ENCODE results near the gene PCP4L1. TPM values are rescaled to one million over a fixed set of nuclear protein-coding genes. Genes with fewer than 3 reads are reported as not detected.

Gene PCP4L1
- total RNA-seq, 1 experiment from 2014 or later = 0.83 TPM

DNA sequence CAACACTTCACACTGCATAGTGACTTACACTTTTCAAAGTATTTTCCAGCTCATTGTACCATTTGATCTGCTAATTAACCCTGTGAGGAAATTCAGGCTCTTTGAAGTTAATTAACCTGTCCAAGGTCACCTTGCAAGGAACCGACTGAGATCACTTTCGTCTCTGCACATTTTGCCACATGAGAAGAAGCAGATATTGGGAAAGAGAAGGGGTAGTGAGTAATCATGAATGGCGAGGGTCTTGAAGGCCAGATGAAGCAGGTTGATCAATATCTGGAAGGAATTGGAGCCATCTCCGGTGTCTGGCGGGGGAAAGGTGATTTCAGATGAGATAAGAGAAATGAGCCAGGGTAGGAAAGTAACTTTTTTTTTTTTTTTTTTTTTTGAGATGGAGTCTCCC lies 38.5 kb upstream of the PCP4L1 start:
- Histone ChIP-seq H2BK5ac (ENCODE audit: insufficient read length, low read length) (no peak overlapping the region), H2BK20ac (ENCODE audit: low read depth, low read length, poor library complexity, severe bottlenecking) (no peak overlapping the region), H2BK120ac (ENCODE audit: low read depth, low read length, poor library complexity, severe bottlenecking) (no peak overlapping the region), H3K27me3 (ENCODE audit: insufficient read depth, low read length) (no peaks in the 10 kb centered on the region), H3K4me2 (ENCODE audit: insufficient read depth, insufficient read length, low read length) (no peak overlapping the region), H4K8ac (replicated peaks; ENCODE audit: insufficient read length, low read depth, low read length) (no peak overlapping the region), H3K23ac (ENCODE audit: insufficient read length, low read depth, low read length) (no peak overlapping the region), H3K27ac (ENCODE audit: insufficient read length, low read depth, low read length) (no peak overlapping the region), H3K9me3 (ENCODE audit: control insufficient read depth, low read depth, low read length) (no peaks in the 10 kb centered on the region), H2BK15ac (ENCODE audit: low read depth, low read length) (no peak overlapping the region), H3K23me2 (ENCODE audit: insufficient read length, low read depth, low read length, poor library complexity, severe bottlenecking) (no peaks in the 10 kb centered on the region), H2BK12ac (ENCODE audit: insufficient read length, low read depth, low read length) (no peak overlapping the region), H4K20me1 (ENCODE audit: control insufficient read depth, insufficient read depth, insufficient read length) (no peaks in the 10 kb centered on the region), H3T11ph (ENCODE audit: low read length) (no peak overlapping the region), H4K5ac (ENCODE audit: insufficient read length, low read depth, low read length) (no peak overlapping the region), H3K56ac (ENCODE audit: insufficient read length, low read depth, low read length) (no peak overlapping the region), H3K79me1 (ENCODE audit: insufficient read depth, low read depth, low read length, poor library complexity, severe bottlenecking) (no peaks in the 10 kb centered on the region), H2AFZ (ENCODE audit: low read length) (no peak overlapping the region), H3K14ac (ENCODE audit: insufficient read depth, low read length) (no peak overlapping the region), H2AK5ac (ENCODE audit: insufficient read length, low read length) (no peak overlapping the region), H3K79me2 (ENCODE audit: insufficient read depth, low read length) (no peaks in the 10 kb centered on the region), H4K91ac (ENCODE audit: insufficient read length, low read depth, low read length) (no peak overlapping the region), H3K4me1 (ENCODE audit: insufficient read depth, low read length) (peaks cover 4% of the 10 kb centered on the region; the same call in 1 of the 2 replicates), H3K4ac (ENCODE audit: low read depth, low read length) (no peak overlapping the region), H3K18ac (ENCODE audit: insufficient read length, low read depth, low read length) (no peak overlapping the region), H3K9ac (ENCODE audit: extremely low read depth, insufficient read length, low read length) (no peak overlapping the region)
- Mint-ChIP-seq H3K4me3 (no peak overlapping the region), H3K9me3 (no peaks in the 10 kb centered on the region), H3K4me1 (peaks cover 17 to 41% of the 10 kb centered on the region in 2 experiments), H3K36me3 (ENCODE audit: insufficient read depth in 1 of 3, low read depth in 3 of 3) (peaks cover 0 to 3% (median 3%) of the 10 kb centered on the region in 3 experiments; a peak in 4 of 7 replicates), H3K27me3 (ENCODE audit: low read depth) (no peaks in the 10 kb centered on the region), H3K27ac (no peak overlapping the region)
- no CpG with 5 or more reads among the region's 5 CpGs for WGBS (ENCODE audit: extremely low coverage, insufficient read length, low lambda C conversion rate)
- no peak for DNase-seq
- TF ChIP-seq, protein P1, sequence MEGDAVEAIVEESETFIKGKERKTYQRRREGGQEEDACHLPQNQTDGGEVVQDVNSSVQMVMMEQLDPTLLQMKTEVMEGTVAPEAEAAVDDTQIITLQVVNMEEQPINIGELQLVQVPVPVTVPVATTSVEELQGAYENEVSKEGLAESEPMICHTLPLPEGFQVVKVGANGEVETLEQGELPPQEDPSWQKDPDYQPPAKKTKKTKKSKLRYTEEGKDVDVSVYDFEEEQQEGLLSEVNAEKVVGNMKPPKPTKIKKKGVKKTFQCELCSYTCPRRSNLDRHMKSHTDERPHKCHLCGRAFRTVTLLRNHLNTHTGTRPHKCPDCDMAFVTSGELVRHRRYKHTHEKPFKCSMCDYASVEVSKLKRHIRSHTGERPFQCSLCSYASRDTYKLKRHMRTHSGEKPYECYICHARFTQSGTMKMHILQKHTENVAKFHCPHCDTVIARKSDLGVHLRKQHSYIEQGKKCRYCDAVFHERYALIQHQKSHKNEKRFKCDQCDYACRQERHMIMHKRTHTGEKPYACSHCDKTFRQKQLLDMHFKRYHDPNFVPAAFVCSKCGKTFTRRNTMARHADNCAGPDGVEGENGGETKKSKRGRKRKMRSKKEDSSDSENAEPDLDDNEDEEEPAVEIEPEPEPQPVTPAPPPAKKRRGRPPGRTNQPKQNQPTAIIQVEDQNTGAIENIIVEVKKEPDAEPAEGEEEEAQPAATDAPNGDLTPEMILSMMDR (conservative IDR thresholded peaks at IDR 0.05) = no peak
